ENCODE measurements around the gene PLCB4.

DNA sequence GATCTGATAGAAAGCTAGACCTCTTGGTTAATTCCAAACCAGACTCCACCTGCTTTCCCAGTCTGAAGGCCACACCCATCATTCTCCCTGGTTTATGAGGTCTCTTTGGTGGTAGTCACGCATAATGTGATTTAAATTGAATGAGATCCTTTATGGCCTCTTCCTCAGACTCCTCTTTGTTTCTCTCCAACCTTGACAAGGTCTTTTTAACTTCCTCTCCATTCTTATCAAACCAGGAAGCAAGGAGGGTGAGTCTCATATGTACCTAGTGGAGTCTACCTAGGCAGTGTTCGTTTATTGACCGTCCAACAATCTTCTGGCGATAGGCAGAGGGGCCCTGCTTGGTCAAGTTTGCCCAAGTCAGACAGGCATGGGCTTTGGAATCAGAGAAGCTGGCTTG lies 261.3 kb downstream of the PLCB4 start:
- TF ChIP-seq CTCF (conservative IDR thresholded peaks at IDR 0.05 in 1 of 2, IDR thresholded peaks at IDR 0.05 in 1 of 2; ENCODE audit: extremely low read depth in 1 of 2, insufficient read depth in 1 of 2, low read depth in 1 of 2, low read length in 2 of 2) (no peak), EZH2 (IDR thresholded peaks at IDR 0.05; ENCODE audit: borderline replicate concordance, low read length) (no peak)
